HG02610 (cell line): ENCODE measurements around the gene ETV4.

Experiments used
- ATAC-seq: cut with Tn5 transposase; IDR thresholded peaks from one replicate; pipeline ENCODE4 v1.9.1; 2021; ENCODE audit warnings: mild to moderate bottlenecking, moderate library complexity; ENCODE audit not compliant: unreplicated experiment

ETV4 gene

DNA sequence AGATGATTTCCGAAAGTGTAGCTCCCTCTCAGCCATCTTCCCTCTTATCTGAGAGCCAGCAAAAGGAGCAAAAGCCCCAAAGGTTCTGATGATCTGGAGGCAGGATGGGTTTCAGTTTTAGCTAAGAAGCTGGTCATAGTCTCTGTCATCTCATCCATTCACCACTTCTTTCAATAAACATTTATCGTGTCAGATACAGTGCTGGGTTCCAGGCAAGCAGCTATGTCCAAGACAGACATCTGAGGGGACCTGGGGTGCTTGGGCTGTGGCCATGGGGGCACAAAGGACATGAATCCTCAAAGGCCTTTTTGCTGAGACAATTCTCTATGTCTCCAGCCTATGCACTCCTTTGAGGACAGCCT is 1.0 kb upstream of the ETV4 start:
- ATAC-seq = no peak

DNA sequence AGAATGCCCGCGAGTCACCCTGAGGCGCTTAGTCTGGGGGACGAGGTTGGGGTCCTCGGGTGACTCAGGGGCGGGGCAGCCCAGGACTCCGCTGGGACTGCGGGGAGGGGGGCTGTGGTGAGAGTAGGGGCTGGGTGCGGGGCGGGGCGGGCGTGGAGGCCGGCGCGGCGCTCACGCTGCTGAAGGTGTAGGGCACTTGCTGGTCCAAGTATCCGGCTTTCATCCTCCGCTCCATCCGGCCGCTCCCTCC is 832 bp downstream of the ETV4 start:
- peak; percentile 3 for ATAC-seq

- ATAC-seq = no peak
Observed at GRCh38 chr17:43543771-43544575, 2.2 kb downstream of the ETV4 start.

DNA sequence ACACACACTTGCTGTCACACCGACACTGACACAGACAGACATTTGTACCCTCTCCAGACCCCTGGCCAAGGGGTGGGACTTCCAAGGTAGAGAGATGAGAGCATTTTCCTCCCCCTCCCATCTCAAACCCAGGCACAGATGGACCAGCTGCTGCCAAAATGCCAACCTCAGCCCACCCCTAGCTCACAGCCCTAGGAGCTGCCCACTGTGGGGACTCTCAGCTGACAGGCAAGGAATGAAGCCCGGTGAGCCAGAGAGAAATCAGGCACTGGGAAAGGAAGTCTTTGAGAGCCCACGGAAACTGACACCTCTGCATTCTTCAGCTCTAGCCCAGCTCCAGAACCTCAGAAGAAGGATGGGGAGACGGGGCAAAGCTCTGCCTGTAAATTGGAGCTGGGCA is 2.8 kb downstream of the ETV4 start:
- no peak for ATAC-seq

GRCh38 chr17:43542859-43543258 is 3.3 kb downstream of the ETV4 start:
- no peak for ATAC-seq

DNA sequence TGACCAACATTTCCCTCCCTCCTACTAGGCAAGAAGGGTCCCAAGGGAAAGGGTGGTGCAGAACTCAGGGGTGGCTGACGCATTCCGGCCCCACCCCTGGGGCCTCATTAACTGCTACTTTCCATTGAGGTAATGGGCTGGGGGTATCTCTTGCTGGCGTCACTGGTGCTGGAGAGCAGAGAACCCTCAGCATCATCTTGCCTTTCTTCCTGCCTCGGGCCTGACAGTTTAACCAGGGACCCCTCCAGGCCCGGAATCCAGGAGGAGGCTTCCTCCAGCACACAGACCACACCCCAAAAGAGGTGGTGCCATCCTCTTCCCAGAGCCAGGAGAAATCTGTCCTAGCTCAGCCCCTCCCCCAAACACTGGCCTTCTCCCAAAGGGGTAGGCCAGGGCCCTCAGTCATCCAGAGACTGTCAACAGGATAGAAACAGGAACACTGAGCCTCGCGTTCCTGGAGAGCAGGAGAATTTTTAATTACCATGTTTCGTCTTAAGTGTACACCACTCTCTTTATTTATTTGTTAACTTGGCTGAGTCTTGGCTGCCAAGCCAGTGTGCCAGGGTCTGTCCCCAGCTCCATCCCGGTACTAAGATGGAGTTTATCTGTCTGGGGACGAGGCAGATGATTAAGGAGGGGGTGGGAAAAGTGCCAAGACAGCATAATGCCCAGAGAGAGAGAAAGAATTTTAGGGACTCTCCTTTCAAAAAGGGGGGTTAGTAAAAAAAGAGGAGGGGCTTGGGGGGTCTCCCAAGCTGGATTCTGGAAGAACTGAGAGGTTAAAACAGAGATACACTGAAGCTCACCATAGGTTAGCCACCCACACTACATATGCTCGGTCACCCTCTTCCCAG is 5.1 kb downstream of the ETV4 start:
- ATAC-seq = no peak

DNA sequence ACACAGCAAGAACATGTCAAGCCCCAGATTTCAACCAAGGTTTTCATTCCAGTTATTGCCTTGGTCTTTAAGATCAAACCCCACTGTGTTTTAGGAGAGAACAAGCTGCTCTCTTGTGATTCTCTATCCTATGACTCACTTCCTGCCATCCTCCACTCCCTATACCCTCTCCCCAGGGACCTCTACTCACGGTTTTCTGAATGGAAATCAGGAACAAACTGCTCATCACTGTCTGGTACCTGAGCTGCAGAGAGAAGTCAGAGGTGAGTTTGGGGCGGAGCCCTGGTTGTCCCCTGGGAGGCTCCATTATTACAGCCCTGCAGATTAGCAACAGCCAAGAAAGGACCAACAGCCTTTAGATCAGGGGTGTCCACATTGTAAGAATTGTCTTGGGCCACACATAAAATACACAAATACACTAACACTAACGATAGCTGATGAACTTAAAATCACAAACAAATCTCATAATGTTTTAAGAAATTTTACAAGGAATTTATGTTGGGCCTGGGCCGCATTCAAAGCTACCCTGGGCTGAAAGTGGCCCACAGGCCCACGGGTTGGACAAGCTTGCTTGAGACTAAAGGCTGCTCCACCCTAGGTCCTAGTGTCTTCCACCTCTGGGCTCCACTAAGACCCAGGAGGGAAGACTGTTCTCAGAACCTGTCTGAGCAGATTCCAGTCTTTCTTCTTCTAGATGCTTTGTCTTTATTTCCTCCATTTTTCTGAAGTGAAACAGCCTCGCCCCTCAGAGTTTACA is 9.7 kb downstream of the ETV4 start:
- ATAC-seq = no peak

DNA sequence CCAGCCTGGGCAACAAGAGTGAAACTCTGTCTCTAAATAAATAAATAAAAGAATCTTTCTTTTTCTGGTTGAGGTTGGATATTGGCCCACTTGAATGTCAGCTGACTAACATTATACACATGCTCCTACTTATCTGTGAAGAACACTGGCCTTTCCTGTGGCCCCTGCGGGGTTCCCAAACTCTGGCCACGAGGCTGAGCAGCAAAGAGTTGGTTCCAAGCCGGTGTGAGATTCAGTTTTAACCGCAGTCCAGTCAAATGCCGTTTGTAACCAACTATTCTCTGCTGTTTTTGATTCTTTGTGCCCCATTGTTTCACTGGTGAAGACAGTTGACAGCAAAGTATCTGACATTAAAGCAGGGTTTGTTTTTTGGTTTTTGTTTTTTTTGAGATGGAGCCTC is 11.2 kb downstream of the ETV4 start:
- ATAC-seq = no peak

- no peak for ATAC-seq
Observed at GRCh38 chr17:43533699-43534098, 12.4 kb downstream of the ETV4 start.

- no peak for ATAC-seq
Observed at GRCh38 chr17:43532581-43532980, 13.6 kb downstream of the ETV4 start.

DNA sequence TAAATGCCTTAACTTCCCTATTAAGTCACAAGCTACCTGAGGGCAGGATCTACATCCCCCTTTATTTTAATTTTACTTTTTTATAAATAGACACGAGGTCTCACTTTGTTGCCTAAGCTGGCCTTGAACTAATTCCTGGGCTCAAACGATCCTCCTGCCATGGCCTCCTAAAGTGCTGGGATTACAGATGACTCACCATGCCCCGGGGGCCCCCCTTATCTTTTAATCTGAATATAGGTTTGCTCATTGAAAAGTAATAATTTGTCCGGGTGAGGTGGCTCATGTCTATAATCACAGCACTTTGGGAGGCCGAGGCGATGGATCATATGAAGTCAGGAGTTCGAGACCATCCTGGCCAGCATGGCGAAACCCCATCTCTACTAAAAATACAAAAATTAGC is 14.2 kb downstream of the ETV4 start:
- ATAC-seq = no peak

DNA sequence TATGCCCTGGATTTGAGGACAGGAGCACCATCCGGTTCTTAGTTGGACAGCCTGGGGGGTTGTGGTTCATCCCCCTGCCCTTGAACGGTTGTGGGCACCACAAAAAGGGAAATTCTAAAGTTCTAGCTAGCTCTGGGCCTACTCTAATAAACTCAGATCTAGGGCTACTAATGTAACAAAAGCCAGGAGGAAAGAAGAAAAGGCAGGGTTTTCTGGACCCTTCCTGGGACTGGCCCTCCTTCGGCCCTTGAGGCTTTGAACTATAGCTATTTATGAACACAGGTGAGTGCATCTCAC is 15.1 kb downstream of the ETV4 start:
- ATAC-seq = no peak

- ATAC-seq = no peak
Observed at GRCh38 chr17:43530288-43531081, 15.7 kb downstream of the ETV4 start.

DNA sequence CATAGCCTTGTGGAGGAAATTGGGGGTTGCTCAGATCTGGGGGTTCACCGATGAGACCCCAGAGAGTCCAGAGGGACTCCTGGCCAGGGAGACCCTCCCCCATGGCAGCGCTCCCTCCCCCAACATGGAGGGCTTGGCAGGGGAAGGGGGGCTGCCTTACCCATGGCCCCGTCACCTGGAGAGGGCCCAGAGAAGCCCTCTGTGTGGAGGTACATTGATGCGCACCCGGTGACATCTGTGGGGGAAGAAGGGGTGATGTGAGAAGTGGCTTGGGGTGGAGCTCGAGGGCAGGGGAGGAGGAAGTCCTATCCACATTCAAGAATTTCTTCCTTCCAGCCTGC is 16.2 kb downstream of the ETV4 start:
- ATAC-seq = no peak

DNA sequence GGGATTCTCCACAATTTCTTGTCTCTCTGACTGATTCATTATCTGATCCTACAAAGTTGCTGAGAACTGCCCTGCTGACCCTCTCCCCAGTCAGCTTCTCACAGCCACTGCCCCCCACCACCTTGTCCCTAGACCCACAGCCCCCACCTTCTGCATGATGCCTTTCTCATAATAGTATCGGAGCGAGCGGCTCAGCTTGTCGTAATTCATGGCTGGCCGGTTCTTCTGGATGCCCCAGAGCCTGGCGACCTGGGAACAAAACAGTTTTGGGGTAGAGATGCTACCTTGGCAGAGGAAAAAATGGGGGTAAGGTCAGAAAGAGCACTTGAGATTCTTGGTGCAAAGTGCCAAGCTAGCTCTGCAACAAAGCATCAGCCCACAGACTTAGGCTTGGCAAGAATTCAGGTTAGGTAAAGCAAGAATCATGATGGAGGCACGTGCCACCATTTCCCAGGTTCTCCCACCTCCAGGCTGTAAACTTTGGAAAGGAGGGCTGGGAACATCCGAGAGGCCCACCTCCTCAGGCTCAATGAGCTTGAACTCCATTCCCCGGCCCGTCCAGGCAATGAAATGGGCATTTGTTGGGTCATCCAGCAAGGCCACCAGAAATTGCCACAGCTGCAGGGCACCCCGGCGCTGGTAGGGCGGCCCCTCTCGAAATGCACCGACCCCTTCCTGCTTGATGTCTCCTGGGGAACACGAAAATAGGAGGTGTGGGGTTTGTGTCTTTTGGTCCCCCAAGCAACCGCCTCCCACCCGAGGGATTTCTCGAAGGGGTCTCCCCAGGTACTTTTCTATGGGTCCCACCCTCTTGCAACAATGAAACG is 16.9 kb downstream of the ETV4 start:
- no peak for ATAC-seq

DNA sequence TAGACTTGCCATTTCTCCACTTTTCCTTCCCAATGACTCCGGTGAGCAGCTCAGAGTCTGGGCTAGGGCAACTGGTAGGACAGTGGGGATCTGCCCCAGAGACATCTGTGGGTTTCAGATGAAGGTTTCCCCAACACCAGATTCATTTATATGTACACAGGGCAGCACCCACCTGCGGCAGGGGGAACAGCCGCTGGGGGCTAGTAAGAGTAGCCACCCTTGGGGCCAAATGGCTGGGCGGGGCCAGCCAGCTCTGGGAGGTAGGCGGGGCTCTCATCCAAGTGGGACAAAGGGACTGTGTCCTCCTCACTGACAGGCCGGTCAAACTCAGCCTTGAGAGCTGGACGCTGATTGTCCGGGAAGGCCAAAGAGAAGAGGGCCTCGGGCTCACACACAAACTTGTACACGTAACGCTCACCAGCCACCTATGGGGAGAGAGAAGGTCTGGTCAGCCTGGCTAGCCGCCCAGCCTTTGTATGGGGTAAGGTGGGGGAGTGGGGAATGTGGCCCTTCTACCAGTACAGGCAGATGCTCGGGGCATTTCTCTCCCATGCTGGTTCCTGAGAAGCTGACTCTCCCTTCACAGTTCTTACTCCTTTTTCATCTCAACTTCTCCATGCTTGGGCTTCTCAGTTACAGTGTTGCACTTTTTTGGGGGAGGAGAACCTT is 17.7 kb downstream of the ETV4 start:
- no peak for ATAC-seq

- ATAC-seq = no peak
Observed at GRCh38 chr17:43526886-43527648, 19.1 kb downstream of the ETV4 start.

DNA sequence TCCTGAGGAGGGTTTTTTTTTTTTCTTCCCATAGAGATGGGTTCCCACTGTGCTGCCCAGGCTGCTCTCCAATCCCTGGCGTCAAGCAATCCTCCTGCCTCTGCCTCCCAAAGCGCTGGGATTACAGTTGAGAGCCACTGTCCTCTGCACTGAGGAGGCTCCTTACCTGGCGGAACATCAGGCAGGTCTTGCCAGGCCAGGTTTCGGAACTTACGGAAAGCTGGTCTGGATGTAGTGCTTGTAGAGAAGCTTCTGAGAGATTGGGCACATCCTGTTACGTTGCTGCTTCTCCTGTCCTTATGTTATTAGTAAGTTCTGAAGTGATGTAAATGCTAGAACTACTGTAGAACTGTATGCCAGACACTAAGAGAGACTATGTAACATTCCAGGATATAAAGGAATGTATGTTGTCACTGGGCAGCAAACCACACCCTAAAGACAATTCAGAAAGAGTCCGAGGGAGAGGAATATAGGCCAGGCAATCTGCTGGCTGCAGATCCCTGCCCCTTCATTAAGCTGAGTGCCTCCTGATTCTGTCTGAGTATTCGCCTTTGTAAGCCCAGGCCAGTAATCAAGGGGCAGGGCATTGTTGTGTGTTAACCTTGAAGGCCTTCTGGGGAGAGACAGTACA is 21.1 kb downstream of the ETV4 start:
- no peak for ATAC-seq

DNA sequence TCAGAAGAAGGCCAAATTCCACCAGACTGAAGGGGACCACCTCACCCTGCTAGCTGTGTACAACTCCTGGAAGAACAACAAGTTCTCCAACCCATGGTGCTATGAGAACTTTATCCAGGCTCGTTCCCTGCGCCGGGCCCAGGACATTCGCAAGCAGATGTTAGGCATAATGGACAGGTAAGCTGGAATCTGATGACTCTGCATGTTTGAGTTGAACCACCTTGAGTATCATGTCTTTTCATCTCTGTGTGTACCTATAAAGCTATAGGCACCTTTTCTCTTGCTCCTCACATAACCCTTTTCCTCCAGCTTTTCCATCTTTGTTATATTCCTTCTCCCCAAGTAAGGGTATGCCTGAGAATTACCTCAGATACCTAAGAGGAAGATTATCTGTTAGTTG is 24.8 kb downstream of the ETV4 start:
- no peak for ATAC-seq
